ENCODE data around the gene UBC.
A peak's percentile ranks its signal among the peaks of the same experiment; 100 is the strongest.

Gene UBC

DNA sequence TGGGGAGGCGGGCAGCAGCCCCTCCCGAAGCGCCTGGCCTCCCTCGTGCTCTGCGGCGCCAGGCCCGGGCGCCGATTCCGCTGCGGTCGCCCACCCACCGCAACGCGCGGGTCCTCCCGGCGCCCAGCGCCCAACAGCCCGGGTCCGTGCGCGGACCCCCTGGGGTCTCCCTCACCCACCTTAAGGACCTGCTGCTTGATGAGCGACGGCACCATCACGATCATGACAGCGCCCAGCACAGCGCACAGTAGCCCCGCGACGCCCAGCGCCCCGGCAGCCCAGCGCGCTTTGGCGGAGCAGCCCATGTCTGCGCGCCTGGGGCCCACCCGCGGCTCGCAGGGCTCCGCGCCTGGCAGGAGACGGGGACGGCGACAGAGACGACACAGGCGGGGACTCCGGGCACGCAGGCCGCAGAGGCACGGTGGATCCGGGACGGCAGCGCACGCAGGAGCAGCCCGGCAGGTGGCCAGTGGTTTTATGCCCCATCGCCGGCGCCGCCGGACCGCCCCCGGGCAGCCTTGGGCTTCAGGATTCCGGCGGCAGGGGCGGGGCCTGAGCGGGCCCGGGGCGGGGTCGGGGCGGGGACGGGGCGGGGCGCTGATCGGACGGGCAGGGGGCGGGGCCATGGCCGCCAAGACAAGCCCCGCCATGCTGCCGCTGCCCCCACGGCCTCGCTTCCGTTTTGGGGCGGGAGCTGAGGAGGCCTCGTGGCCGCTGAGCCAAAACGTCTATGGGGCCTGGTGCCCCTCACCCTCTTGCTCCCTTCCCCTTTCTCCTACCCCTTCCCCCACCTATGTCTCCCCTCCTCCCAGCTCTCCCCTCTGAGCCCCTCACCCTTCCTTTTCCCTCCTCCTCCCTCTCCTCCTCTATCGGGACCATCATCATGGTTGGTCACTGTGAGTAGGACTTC is 50.8 kb downstream of the UBC start, which contains the start of gene SCARB1:
Gene SCARB1, minus strand, starts transcription at position 449 of the 910 bp plus-strand sequence. Its CDS starts 144 bp downstream, at position 305.
- peak; percentile 79 to 81 for DNase-seq

DNA sequence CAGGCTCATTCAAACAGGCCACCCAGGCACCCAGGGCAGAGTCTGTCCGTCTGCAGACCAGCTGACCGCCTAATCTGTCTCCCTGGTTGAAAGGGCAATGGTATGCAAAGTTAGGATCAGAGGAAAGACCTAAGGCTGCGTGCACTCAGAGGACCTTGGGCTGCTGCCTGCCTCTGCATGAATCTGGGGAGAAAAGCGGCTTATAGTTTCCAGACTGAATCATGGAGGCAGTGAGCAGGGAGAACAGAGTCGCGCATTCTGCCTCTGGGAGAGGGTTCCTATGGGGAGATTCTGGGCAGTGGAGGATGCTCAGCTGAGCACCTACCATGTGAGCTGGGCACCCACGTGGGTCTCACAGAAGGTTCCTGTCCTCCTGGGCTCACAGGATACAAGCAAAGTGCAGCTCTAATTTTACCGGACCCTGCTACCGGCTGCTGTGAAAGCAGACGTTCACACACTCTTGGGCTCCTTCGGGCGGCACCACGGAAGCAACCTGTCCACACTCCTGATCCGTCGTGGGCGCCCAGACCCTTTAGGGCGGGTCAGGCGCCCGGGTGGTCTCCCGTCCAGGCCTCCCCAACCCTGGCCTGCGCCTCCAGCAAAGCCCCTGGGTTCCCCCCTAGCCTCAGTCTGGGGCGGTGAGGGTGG is 51.6 kb downstream of the UBC start:
- peak in 1 of 2 donors; percentile 22 for DNase-seq

DNA sequence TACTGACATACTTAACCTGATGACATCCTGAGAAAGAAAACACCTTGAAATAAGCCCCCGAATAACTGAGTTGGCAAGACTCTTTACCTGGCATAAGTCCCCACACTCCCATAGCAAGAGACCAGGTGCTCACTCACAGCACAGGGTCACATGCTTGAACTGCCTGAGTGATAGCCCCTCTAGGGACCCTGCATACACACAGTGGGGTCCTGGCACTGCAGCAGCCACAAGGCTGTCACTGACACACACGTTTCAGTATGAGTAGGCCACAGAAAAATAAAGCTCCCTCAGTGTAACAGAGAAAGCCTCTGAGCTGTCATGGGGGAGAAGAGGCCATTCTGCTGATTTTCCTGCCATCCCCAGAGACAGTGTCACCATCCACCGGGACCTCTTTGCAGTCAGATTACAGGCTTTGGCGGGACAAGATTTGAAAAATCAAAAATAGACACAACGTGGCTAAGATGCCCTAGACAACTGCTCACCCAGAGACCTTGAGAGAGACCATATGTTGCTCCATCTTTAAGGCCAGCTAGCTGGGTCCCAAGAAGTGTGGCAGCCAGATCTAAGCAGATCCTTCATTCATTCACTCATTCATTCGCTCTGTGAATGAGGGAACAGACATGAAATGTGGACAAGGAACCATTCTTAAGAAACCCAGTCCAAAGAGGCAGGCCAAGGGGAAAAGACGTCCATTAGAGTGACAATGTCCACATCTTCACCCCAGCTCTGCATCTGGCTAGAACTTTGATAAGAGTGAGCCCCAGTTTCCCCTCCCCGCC is 52.4 kb downstream of the UBC start:
- DNase-seq = no peak
